IPS-NIHi7 (cell line): ENCODE data around the gene DUT.

Experiments used
- DNase-seq: peaks from one replicate; pipeline ENCODE4 v3.0.0; 2012; ENCODE audit warnings: mixed read lengths; ENCODE audit errors: extremely low spot score

DUT gene

GRCh38 chr15:48371550-48371949 lies 40.3 kb downstream of the DUT start:
- DNase-seq, result no peak

- no peak for DNase-seq
Observed at GRCh38 chr15:48371961-48372360, 40.7 kb downstream of the DUT start.

GRCh38 chr15:48373821-48374451 lies 42.7 kb downstream of the DUT start:
- DNase-seq, result no peak

DNA sequence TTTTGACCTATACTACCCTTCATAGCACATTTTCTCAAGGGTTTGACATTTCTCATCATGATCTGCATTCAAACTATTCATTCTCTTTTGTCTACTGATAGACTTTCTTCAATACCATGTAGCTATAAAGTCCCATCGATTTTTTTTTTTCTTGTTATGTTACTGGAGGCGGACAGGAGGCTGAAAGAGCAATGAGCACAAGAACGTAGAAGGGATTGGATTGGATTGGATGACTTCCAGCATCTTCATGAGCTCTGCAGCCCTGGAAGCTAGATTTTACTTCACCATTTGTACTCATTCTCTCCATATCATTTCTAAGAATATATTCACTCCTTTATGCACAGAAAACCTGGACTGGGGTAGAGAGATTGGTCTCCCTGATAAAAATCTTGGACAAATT lies 43.2 kb downstream of the DUT start:
- no peak for DNase-seq

- DNase-seq, result no peak
Observed at GRCh38 chr15:48375767-48376166, 44.5 kb downstream of the DUT start.

DNA sequence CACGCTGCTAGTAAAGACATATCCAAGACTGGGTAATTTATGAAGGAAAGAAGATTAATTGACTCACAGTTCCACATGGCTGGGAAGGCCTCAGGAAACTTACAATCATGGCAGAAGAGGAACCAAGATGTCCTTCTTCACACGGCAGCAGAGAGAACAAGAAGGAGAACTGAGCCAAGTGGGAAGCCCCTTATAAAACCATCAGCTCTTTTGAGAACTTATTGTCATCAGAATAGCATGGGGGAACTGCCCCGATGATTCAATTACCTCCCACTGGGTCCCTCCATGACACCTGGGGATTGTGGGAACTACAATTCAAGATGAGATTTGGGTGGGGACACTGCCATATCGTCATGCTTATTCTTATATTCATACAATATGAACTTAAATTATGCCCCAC lies 49.0 kb downstream of the DUT start:
- DNase-seq, result no peak

GRCh38 chr15:48381861-48382260 lies 50.6 kb downstream of the DUT start:
- no peak for DNase-seq

- no peak for DNase-seq
Observed at GRCh38 chr15:48383031-48383430, 51.8 kb downstream of the DUT start.

DNA sequence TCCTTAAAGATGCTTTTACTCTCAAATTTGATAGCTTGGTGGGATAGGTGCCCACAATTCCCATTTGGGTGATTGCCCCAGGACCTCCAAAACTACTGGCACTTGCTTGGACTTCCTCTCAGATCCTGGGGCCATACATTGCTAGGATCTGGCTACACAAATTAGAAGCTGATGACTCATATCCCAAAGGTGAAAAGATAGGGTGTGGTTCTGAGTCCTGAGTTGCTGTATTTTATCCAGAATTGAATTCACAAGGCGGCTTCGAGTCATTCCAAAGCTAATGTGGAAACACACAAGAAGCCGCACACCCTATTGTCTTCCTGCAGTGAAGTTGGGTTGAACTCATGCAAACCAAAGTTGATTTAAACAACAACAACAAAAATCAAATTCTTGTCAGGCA lies 53.4 kb downstream of the DUT start:
- no peak for DNase-seq

DNA sequence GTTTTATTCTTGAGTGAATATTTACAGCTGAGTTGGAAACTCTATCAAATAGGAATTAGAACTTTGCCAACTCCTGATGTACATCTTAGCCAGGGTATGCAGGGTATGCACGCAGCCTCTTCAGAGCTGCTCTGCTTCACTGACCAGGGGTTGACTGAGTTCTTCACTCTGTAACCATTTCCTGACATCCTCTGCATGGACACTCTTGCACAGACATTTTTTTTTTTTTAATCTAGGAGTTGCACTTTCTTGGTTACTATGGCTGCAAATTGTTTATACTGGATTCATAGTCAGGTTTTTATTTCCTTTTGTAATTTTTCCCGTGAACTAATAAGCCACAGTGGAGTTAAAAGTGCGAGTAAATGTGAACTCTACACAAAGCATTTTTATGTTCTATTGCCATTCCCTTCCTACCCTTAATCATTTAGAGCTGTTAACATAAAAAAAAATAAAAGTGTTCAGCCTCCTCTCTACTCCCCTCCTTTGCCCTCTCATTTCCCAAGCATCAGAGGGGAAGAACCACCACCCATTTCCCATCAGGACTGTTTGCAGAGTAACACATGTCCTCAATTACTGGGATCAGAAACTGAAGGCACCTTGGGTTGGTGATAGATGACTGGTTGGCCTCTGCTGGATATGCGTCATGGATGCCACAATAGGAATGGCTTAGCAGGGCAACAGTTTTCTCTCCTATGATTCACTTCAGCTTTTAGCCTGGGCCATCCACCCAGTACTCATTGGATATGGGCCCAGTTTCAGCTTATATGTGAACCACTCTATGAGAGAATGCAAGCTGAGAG lies 54.0 kb downstream of the DUT start:
- DNase-seq, result no peak

DNA sequence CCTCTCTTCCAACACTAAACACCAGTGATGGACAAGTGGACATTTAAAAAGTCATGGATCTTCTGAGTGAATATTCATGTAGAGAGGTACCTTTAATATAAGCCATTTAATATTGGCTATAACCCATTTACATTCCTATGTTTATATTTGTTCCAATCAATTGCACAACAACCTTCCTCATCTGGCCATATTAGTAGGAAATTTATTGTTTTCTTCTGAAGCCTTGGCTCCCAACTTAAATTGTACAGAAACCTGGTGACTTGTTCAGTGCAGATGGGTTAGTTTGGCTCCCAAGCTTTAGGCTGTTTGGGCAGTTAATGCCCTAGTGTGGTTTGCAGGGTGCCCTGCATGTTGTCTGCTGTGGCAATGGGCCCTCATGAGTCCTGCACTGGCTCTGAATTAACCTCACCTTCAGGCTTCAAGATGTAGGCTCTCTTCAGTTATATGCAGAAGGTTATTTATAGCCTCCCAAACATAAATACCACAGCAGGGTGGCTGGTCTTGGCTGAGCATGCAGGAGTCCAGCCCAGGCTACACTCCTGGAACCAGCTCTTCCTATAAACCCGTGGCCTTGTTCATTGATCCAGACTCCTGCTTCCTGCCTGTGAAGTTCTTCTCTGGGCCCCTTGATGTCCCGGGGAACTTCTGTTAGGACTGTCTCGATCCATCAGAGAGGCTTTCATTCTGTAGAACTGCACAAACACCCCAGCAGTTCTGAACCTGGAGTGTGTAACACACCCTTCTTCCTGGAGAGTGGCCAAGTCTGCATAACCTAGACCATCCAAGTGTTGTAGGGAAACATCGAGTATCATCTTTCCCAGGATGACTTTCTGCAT lies 57.0 kb downstream of the DUT start:
- no peak for DNase-seq

GRCh38 chr15:48388910-48389309 lies 57.7 kb downstream of the DUT start:
- DNase-seq, result no peak

DNA sequence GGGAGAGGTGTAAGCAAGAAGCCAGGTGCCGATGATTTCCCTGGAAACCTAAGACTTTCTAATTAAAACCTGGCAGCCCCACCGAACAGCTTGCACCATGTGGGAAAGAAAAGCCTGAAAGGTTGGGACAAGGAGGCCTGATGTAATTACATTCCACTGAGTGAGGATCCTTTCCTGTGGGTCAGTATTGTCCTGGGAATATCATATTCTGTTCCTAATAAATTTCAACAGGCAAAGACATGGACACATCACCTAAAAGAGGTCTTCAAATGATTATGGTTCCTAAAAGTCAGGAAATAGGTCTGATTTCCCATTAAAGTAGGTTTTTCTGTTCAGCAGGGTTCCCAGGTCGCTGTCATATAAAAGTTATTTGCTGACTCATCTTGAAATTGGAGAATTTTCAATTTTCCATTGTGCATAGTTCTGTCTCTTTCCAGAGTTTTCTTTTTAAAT lies 58.5 kb downstream of the DUT start:
- DNase-seq, result no peak

DNA sequence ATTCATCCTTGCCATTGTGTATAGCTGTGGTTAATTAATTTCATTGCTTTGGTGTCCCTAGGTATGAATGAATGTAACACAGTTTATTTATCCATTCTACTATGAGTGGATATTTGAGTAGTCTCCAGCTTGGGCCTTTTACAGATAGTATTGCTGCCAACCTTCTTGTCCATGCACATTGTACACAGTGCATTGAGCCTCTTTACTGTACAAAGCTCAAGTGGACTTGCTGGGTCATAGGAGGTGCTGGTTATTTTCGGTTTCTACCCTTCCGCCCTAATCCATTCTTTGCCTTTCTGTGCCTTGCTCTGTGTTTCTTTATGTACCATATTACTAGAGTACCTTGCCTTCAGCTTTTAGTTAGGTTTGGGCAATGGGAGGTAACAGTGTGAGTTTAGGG lies 60.7 kb downstream of the DUT start:
- DNase-seq, result no peak

DNA sequence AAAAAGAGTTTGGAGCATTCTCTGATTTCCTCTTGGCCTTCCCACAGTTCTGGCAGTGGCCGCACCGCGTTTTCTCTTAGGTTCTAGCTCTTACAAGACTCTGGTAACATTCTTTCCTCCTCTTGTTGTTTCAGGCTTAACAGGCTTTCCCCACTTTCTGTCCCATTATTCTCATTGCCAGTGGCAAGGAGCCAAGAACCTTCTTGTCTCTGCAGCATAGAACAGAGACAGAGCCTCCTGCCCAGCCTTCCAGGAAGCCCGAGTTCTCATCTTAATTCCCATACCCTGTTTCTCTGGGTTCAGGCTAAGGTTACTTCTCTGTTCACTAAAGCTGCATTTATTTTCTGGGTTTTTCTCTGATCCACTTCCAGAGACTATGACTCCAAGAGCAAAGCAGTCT lies 61.1 kb downstream of the DUT start:
- DNase-seq, result no peak
